ENCODE measurements around the gene FSTL5.

DNA sequence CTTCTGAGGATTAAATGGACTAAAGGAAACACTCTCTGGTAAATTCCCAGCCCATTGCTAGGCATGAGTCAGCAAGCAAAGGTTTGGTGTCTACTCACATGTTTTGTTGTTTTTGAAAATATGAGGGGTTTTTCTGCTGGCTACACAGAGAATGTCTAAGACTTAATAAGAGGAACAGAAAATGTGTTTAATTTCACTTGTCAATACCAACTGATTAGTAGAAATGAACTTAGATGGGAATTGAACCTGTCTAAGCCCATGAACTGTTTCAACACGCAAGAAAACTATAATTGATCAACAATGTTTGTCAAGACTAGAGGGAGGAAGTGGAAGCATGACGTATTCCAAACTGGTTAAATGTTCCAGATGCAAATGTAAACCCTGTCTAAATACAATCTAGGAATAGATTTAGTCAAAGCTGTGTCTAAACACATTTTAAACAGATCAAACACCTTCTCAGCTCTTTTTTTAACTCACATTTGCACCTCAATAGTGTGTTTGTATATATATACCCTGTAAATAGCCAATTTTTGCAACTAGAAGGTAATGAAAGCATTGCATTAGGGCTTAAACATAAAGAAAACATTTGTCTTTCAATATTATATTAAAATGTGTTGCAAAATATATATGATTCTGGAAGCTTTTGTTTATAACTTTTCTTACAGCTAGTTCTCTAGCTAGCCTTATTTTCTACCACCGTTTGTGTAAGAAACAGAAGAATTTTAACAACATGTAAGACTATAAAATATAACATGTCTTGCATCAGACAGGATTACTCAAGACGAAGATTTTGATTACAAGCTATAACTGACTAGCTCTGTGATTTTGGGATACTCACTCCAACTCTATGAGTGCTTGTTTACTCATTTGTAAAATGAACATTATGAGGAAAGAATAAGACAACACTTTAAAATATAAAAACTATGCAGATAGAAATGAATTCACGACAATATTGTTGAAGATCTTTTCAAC, 607.8 kb downstream of the FSTL5 start:
- TF ChIP-seq, protein P1, sequence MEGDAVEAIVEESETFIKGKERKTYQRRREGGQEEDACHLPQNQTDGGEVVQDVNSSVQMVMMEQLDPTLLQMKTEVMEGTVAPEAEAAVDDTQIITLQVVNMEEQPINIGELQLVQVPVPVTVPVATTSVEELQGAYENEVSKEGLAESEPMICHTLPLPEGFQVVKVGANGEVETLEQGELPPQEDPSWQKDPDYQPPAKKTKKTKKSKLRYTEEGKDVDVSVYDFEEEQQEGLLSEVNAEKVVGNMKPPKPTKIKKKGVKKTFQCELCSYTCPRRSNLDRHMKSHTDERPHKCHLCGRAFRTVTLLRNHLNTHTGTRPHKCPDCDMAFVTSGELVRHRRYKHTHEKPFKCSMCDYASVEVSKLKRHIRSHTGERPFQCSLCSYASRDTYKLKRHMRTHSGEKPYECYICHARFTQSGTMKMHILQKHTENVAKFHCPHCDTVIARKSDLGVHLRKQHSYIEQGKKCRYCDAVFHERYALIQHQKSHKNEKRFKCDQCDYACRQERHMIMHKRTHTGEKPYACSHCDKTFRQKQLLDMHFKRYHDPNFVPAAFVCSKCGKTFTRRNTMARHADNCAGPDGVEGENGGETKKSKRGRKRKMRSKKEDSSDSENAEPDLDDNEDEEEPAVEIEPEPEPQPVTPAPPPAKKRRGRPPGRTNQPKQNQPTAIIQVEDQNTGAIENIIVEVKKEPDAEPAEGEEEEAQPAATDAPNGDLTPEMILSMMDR (IDR thresholded peaks at IDR 0.05; ENCODE audit: low read depth, low read length, poor library complexity, severe bottlenecking) = no peak
- TF ChIP-seq EZH2phosphoT487 (IDR thresholded peaks at IDR 0.05; ENCODE audit: borderline replicate concordance, low read length) = no peak

All from DOHH2 (cell line).